Stimulated activated CD8-positive, alpha-beta memory T cell treated with anti-CD3 and anti-CD28 coated beads, Interleukin-7, amount 100 ng/mL, for 4 hours (primary cell): ENCODE measurements around the gene DNAH2.

Source experiments
- DNase-seq, 2 donors: peaks; one replicate each; pipeline ENCODE4 v3.0.0-alpha.2; 2020; ENCODE audit warnings: low read depth in 2 of 2

DNAH2 gene

DNA sequence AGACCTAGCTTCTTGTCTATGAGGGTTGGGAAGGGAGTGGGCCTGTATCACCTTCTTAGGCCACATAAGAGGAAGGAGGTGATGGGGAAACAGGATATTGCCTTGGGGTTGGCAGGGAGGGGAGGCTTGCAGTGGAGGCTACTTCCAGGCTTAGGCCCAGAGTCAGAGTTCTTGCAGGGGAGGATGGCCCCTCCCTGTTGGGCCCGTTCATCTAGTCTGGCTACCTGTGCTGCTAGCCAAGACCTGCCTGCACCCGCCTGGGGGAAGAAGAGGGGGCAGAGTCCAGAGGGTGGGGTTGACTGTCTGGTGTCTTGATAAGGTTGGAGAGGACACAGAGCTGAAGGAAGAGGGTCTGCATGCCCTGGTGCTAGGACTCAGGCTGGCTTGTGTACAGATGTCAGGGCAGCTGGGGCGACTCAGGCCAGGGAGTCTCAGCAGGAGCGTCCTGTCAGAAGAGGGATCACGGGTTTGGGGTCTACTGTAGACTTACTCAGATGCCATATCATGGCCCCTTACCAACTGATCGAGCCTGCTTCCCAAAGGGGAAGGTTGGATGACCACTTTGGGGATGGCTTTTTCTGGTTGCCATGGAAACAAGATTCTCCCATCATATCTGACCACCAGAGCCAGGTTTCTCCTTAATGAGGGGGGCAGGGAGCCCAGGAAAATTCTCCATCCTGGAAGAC lies 121.8 kb downstream of the DNAH2 start:
- DNase-seq = no peak

- DNase-seq = no peak
These were observed 122.3 kb downstream of the DNAH2 start for GRCh38 chr17:7839876-7840261.

- no peak for DNase-seq
These were observed 122.9 kb downstream of the DNAH2 start for GRCh38 chr17:7840441-7840840.

DNA sequence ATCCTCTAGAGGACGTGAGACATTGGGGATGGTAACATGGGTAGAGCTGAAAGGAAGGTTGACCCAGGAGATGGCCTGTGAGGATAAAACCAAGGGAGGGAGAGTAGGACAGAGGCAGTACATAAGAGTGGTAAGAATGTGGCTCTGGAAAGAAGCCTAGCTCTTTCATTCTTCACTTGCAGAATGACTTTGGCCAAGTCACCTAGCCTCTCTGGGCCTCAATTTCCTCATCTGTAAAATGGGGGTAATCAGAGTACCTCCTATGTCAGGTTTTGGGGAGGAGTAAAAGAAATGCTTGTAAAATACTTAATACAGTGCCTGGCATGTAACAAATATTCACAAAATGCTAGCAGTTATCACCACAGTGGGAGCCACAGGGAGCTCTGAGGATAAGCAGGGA lies 123.3 kb downstream of the DNAH2 start:
- DNase-seq = no peak

- DNase-seq = peak; percentile 93 to 96
These were observed 123.9 kb downstream of the DNAH2 start for GRCh38 chr17:7841396-7841914.

- peak; percentile 86 to 87 for DNase-seq
These were observed 124.4 kb downstream of the DNAH2 start for GRCh38 chr17:7841915-7842379.

GRCh38 chr17:7842380-7843256 lies 125.1 kb downstream of the DNAH2 start:
- peak; percentile 98 for DNase-seq

- DNase-seq = no peak
These were observed 125.7 kb downstream of the DNAH2 start for GRCh38 chr17:7843257-7843535.

- peak; percentile 88 to 93 for DNase-seq
These were observed 126.2 kb downstream of the DNAH2 start for GRCh38 chr17:7843536-7844291.

- DNase-seq = peak; percentile 79 to 81
These were observed 127.0 kb downstream of the DNAH2 start for GRCh38 chr17:7844292-7845154.

DNA sequence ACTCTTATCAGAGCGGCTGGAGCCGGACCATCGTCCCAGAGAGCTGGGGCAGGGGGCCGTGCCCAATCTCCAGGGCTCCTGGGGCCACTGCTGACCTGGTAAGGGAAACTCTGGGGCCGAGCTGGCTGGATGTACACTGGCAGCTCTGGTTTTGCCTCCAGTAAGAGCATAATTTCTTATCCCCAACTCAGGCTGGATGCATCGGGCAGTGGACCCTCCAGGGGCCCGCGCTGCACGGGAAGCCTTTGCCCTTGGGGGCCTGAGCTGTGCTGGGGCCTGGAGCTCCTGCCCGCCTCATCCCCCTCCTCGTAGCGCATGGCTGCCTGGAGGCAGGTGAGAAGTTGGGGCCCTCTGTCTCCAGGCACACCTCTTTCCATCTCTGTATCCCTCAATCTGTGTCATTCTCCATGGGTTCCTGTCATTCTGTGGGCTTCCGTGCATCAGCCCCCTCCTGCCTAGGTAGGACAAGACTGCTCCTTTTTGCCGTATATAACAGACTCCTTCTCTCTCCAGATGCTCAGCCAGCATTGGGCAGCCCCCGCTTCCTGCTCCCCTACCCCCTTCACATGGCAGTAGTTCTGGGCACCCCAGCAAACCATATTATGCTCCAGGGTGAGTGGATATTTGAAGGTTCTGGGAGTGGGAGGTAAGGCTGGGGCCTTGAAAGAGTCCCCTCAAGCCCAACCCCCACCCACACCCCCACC lies 128.0 kb downstream of the DNAH2 start:
- DNase-seq = no peak

- no peak for DNase-seq
These were observed 128.7 kb downstream of the DNAH2 start for GRCh38 chr17:7846063-7846735.

DNA sequence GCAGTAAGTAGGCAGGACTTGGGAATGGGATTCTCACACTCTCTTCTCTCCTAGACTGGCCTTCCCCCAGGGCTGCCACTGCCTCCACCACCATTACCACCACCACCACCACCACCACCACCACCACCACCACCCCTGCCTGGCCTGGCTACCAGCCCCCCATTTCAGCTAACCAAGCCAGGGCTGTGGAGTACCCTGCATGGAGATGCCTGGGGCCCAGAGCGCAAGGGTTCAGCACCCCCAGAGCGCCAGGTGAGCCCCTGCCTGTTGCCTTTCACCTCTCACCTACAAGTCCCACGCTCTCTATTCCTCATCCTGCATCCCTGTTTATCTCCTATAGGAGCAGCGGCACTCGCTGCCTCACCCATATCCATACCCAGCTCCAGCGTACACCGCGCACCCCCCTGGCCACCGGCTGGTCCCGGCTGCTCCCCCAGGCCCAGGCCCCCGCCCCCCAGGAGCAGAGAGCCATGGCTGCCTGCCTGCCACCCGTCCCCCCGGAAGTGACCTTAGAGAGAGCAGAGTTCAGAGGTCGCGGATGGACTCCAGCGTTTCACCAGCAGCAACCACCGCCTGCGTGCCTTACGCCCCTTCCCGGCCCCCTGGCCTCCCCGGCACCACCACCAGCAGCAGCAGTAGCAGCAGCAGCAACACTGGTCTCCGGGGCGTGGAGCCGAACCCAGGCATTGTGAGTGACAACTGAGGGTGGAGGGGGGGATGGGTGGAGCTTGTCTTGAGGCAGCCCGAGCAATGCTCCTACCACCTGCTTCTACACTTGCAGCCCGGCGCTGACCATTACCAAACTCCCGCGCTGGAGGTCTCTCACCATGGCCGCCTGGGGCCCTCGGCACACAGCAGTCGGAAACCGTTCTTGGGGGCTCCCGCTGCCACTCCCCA lies 129.5 kb downstream of the DNAH2 start:
- DNase-seq = no peak

DNA sequence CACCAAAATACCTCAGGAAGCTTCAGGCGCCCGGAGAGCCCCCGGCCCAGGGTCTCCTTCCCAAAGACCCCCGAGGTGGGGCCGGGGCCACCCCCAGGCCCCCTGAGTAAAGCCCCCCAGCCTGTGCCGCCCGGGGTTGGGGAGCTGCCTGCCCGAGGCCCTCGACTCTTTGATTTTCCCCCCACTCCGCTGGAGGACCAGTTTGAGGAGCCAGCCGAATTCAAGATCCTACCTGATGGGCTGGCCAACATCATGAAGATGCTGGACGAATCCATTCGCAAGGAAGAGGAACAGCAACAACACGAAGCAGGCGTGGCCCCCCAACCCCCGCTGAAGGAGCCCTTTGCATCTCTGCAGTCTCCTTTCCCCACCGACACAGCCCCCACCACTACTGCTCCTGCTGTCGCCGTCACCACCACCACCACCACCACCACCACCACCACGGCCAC lies 130.6 kb downstream of the DNAH2 start:
- no peak for DNase-seq

- no peak for DNase-seq
These were observed 131.2 kb downstream of the DNAH2 start for GRCh38 chr17:7848739-7849129.

GRCh38 chr17:7849130-7849750 lies 131.7 kb downstream of the DNAH2 start:
- no peak for DNase-seq

DNA sequence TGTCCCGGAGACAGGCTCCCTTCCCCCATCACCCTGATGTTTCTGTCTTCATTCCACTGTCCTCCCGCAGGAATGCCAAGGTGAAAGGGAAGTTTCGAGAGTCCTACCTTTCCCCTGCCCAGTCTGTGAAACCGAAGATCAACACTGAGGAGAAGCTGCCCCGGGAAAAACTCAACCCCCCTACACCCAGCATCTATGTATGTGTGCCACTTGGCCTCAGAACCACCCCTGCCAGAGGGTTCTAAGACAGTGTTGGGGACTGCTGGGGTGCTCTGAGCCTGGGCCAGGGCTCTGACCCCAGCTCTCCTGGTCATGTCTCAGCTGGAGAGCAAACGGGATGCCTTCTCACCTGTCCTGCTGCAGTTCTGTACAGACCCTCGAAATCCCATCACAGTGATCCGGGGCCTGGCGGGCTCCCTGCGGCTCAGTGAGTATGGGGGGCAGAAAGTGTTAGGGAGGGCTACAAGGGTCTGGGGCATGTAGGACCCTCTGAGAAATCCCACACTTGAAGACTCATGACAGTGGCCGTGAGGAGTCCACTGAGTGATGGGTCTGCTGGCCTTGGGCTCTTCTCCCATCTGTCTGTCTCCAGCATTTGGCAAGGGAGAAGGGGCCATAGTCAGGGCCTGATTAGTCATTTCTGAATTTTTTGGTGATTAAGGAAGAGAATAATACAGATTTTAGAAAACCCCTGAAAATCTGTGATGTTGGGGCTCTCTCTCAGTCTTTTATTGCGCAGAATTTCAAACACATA lies 132.4 kb downstream of the DNAH2 start:
- no peak for DNase-seq
